ENCODE results near the gene PCDHB1. TPM values are rescaled to one million over a fixed set of nuclear protein-coding genes. Genes with fewer than 3 reads are reported as not detected.

PCDHB1 gene
- total RNA-seq, 2 experiments from 2014 or later = not detected

DNA sequence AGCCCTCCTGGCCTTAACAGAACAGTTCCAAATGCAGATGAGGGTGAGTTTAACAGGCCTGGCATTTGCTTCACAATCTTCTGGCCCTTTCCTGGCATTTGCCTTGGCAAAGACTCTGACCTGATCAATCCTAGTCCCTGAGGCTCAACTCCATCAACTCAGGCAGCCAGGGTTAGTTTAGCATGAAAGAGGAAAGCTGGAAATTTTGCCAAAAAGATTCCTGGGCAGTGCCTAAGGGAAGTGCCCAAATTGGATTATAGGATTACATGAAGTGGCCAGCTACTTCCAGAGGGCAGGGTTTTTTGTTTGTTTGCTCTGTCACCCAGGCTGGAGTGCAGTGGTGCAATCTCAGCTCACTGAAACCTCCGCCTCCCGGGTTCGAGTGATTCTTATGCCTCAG is 48.1 kb upstream of the PCDHB1 start:
- Mint-ChIP-seq H3K4me1 (ENCODE audit: low read depth) (peaks cover 6% of the 10 kb centered on the region), H3K9me3 (no peaks in the 10 kb centered on the region), H3K27ac (no peak overlapping the region), H3K4me3 (no peak overlapping the region), H3K36me3 (ENCODE audit: low read depth) (no peaks in the 10 kb centered on the region), H3K27me3 (peaks cover 27% of the 10 kb centered on the region)
- POLR2A ChIA-PET = no interaction called here
- ATAC-seq = no peak
- CTCF ChIA-PET = no interaction called here
- TF ChIP-seq, protein P1, sequence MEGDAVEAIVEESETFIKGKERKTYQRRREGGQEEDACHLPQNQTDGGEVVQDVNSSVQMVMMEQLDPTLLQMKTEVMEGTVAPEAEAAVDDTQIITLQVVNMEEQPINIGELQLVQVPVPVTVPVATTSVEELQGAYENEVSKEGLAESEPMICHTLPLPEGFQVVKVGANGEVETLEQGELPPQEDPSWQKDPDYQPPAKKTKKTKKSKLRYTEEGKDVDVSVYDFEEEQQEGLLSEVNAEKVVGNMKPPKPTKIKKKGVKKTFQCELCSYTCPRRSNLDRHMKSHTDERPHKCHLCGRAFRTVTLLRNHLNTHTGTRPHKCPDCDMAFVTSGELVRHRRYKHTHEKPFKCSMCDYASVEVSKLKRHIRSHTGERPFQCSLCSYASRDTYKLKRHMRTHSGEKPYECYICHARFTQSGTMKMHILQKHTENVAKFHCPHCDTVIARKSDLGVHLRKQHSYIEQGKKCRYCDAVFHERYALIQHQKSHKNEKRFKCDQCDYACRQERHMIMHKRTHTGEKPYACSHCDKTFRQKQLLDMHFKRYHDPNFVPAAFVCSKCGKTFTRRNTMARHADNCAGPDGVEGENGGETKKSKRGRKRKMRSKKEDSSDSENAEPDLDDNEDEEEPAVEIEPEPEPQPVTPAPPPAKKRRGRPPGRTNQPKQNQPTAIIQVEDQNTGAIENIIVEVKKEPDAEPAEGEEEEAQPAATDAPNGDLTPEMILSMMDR (IDR thresholded peaks at IDR 0.05) = no peak
- intact Hi-C loops (cut with micrococcal nuclease) = no loop called here
- no peak for DNase-seq

DNA sequence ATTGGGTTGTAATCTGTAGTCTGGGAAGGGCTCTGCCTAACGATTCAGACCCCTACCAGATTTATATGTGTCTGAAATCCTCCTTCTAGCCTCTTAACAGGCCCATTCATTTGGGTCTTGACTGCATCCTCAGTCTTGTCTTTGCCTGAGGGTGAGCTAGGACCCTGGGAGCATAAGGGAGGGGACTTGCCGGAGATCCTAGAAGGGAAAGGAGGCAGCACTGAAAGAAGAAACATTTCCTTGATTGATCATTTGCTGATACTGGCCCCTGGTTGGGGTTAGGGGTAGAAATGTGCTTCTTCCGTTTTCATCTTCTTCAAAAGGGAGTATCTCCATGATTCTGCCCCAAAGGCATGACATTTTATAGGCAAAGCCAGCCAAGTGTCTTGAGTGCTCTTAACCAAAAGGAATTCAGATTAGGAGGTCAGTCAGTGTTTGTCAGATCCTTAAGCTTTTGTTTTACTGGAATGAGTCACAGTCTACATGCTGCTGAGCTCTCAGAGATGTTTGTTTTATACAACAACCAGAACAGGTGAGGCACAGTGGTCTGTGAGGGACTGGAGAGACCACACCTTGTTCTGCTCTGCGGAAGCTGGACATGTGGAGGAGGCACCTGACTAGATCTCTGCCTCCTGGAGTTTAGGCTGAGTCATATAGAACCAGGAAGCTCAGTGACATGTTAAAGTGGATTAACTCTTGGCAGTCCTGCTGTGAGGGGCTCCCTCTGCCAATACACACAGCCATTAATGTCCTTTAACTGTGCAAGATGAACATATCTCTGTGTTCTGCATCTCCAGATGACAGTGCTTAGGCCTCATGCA is 47.2 kb upstream of the PCDHB1 start:
- intact Hi-C loops (cut with micrococcal nuclease) = no loop called here
- no peaks in the 10 kb centered on the region for H3K36me3 Mint-ChIP-seq (ENCODE audit: low read depth)
- no peaks in the 10 kb centered on the region for H3K9me3 Mint-ChIP-seq
- ChIA-PET POLR2A (no interaction called here), CTCF (no interaction called here)
- TF ChIP-seq, protein P1 (IDR thresholded peaks at IDR 0.05) = no peak
- ATAC-seq = no peak
- DNase-seq = no peak
- peaks cover 6% of the 10 kb centered on the region for H3K4me1 Mint-ChIP-seq (ENCODE audit: low read depth)
- peaks cover 27% of the 10 kb centered on the region for H3K27me3 Mint-ChIP-seq
- H3K27ac Mint-ChIP-seq = no peak overlapping the region
- H3K4me3 Mint-ChIP-seq = no peak overlapping the region

DNA sequence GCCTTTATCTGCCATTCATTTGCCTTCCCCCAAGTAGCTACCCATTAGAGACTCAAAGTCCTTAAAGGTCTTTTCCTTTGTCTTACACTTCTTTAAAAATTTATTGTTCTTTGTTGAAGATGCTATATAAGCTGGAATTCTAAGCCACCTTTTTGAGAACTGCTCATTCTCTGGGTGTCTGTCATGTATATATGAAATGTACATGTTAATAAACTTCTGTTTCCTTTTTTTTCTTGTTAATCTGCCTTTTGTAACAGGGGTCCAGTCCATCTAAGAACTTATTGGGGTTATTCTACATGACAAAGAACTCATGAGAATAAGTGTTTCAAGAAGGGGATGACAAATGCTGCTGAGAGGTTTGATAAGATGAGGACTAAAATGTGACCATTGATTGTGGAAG is 43.4 kb upstream of the PCDHB1 start:
- no peaks in the 10 kb centered on the region for H3K36me3 Mint-ChIP-seq (ENCODE audit: low read depth)

DNA sequence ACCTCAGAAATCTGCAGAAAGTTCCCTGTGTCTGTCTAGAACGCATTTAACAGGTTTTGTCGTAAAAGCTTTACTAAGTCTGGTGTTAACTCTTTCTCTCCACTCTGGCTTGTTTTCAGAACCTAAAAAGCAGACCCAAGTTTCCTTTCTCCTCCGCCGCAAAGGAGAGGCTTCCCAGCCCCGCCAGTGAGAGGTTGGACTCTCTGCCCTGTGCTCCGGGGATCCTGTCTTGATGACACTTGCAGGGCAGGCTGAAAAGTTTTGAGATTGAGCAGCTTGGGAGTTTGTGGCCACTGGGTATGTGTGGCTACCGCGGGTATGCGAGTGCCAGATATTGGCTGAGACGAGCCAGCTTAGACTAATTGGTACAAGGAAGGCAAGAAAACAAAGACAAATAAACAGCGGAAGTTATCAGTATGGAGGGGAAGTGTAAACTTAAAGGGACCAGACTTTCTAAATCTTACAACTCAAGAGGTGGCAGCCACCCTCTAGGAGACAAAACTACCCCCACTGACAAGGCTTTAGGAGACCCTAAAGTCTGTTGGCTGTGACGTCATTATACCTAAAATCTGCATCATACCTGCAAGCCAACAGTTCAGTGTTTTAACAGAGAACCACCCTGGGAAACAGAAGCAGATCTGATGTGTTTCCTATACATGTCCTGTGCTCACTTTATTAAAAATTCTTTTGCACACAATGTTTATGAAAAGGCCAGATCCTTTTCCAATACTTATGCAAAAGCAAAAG is 41.0 kb upstream of the PCDHB1 start:
- POLR2A ChIA-PET = no interaction called here
- TF ChIP-seq, protein P1 (IDR thresholded peaks at IDR 0.05) = no peak
- no peak for ATAC-seq
- Mint-ChIP-seq H3K27ac (no peak overlapping the region), H3K4me3 (no peak overlapping the region), H3K9me3 (no peaks in the 10 kb centered on the region), H3K27me3 (peaks cover 6% of the 10 kb centered on the region), H3K36me3 (ENCODE audit: low read depth) (no peaks in the 10 kb centered on the region), H3K4me1 (ENCODE audit: low read depth) (no peaks in the 10 kb centered on the region)
- CTCF ChIA-PET = no interaction called here
- no peak for DNase-seq
- intact Hi-C loops (cut with micrococcal nuclease) = no loop called here

More for the DNA sequence above, 43.4 kb upstream of the PCDHB1 start:
- Mint-ChIP-seq H3K4me3 (no peak overlapping the region), H3K9me3 (no peaks in the 10 kb centered on the region), H3K27me3 (peaks cover 6% of the 10 kb centered on the region), H3K27ac (no peak overlapping the region), H3K4me1 (ENCODE audit: low read depth) (no peaks in the 10 kb centered on the region)
- ChIA-PET CTCF (no interaction called here), POLR2A (no interaction called here)
- intact Hi-C loops (cut with micrococcal nuclease) = no loop called here
- DNase-seq (no peak), ATAC-seq (no peak)
- TF ChIP-seq, protein P1 (IDR thresholded peaks at IDR 0.05) = no peak

DNA sequence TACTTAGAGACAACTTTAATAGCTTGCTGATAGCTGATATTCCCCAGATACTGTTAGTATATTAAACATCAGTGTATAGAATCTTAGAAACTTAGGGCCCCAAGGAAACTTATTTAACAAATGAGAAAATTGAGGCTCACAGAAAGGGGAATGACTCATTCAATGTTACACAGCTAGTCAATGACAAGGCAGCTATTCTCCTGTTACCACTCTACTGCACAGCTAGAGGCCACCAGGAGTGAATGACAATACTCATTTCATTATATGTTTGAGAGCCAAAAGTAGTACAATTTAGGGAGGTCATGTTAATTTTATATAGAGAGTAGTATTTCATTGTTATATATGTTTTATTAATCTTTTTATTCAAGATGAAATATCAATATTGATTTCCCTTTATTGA is 33.2 kb upstream of the PCDHB1 start:
- Mint-ChIP-seq H3K27ac (no peak overlapping the region), H3K4me1 (ENCODE audit: low read depth) (no peaks in the 10 kb centered on the region), H3K27me3 (peaks cover 4% of the 10 kb centered on the region), H3K9me3 (no peaks in the 10 kb centered on the region), H3K4me3 (no peak overlapping the region), H3K36me3 (ENCODE audit: low read depth) (no peaks in the 10 kb centered on the region)
- ATAC-seq (no peak), DNase-seq (no peak)
- TF ChIP-seq, protein P1 (IDR thresholded peaks at IDR 0.05) = no peak
- ChIA-PET CTCF (no interaction called here), POLR2A (no interaction called here)
- intact Hi-C loops (cut with micrococcal nuclease) = no loop called here
